Measurements from ENCODE around the gene SLC44A4. TPM values are rescaled to one million over a fixed set of nuclear protein-coding genes. Genes with fewer than 3 reads are reported as not detected.

SLC44A4 gene
- total RNA-seq, 1 donor from 2014 or later: 0.52 TPM

DNA sequence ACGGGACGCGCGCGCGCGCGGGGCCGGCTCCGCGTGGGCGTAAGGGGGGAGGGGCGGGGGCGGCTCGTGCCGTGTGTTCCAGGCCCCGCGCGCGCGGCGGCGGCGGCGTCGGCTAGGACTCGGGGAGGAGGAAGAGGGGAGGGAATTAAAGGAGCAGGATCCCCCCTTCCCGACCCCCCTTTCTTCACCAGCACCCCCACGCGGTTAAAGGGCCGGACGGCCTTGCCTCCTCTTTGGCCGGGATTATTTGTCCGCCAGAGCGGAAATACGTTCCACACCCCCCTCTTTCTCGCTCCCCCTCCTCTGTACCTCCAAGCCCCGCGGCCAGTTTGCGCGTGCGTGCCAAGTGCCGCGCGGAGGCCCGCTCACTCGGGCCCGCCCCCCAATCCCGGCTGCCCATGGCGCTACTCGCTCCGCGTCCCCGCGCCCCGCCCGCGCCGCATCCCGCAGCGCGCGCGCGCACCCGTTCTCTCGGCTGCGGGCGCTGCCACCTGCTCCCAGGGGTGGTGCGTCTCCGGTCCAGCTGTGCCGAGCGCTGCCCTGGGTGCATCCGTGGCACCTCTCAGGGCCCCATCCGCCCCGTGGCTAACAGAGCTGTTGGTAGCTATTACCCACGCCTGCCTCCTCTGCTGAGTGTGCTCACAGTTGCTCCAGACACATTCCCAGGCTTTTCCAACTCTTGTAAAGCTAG lies 23.3 kb upstream of the SLC44A4 start, which contains the start of gene ZBTB12:
Gene ZBTB12, minus strand, starts transcription at position 134 of the 691 bp plus-strand sequence. CDS start 781 bp downstream, outside the sequence.
- peaks cover 0 to 7% (median 0%) of the 10 kb centered on the region in 3 donors for H3K27me3 ChIP-seq (ENCODE audit: control insufficient read depth in 3 of 3, insufficient read depth in 3 of 3, low read length in 3 of 3)
- peak within 1 kb of the TSS; percentile 83 for H3K27ac ChIP-seq (ENCODE audit: low read depth, low read length)
- H3K9ac ChIP-seq (ENCODE audit: low read depth in 1 of 3, low read length in 3 of 3): peak within 1 kb of the TSS; percentile 79 to 88 (median 84)
- peak within 1 kb of the TSS; percentile 73 to 91 (median 86) for H3K4me3 ChIP-seq (ENCODE audit: low read length in 3 of 3)
- no peaks in the 10 kb centered on the region for H3K9me3 ChIP-seq (ENCODE audit: control insufficient read depth in 3 of 3, low read length in 3 of 3)
- H3K36me3 ChIP-seq (ENCODE audit: control insufficient read depth in 3 of 3, insufficient read depth in 3 of 3, low read length in 3 of 3): peaks cover 0 to 2% (median 0%) of the 10 kb centered on the region in 3 donors
- H3K4me1 ChIP-seq (ENCODE audit: control insufficient read depth in 3 of 3, insufficient read depth in 3 of 3, low read length in 3 of 3): peaks cover 18 to 27% (median 25%) of the 10 kb centered on the region in 3 donors

- Histone ChIP-seq H3K9ac (ENCODE audit: low read depth in 1 of 3, low read length in 3 of 3) (peak overlapping the region; percentile 20 to 84 (median 38)), H3K4me3 (ENCODE audit: low read length in 3 of 3) (peak overlapping the region; percentile 23 to 91 (median 73)), H3K36me3 (ENCODE audit: control insufficient read depth in 3 of 3, insufficient read depth in 3 of 3, low read length in 3 of 3) (peaks cover 0 to 2% (median 0%) of the 10 kb centered on the region in 3 donors), H3K4me1 (ENCODE audit: control insufficient read depth in 3 of 3, insufficient read depth in 3 of 3, low read length in 3 of 3) (peaks cover 22 to 31% (median 28%) of the 10 kb centered on the region in 3 donors), H3K27me3 (ENCODE audit: control insufficient read depth in 3 of 3, insufficient read depth in 3 of 3, low read length in 3 of 3) (peaks cover 0 to 5% (median 0%) of the 10 kb centered on the region in 3 donors), H3K27ac (ENCODE audit: low read depth, low read length) (peak overlapping the region; percentile 83), H3K9me3 (ENCODE audit: control insufficient read depth in 3 of 3, low read length in 3 of 3) (no peaks in the 10 kb centered on the region)
These were observed 22.7 kb upstream of the SLC44A4 start for GRCh38 chr6:31901415-31901952.

DNA sequence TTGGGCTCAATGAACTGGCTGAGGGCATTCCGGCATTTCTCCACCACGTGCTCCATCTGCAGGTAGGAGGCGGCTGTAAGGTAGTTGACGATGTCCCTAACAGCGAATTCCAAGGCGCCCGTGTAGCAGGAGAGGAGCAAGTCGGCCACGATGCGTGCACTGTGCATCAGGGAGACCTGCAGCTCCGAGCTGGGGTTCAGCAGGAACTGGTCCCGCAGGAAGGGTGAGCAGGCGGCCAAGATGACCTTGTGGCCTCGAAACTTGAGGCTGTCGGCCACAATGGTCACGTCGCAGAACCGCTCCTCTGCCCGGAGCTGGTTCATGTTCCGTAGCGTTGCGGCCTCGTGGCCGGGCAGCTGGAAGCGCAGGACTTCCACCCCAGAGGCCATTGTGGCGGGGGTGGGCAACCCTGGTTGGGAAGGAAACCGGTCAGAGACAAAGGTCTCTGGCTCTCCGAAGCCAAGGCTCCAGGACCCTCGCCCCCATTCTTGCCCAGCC lies 22.2 kb upstream of the SLC44A4 start:
- peak overlapping the region; percentile 20 to 84 (median 38) for H3K9ac ChIP-seq (ENCODE audit: low read depth in 1 of 3, low read length in 3 of 3)
- H3K27me3 ChIP-seq (ENCODE audit: control insufficient read depth in 3 of 3, insufficient read depth in 3 of 3, low read length in 3 of 3): no peaks in the 10 kb centered on the region
- no peaks in the 10 kb centered on the region for H3K9me3 ChIP-seq (ENCODE audit: control insufficient read depth in 3 of 3, low read length in 3 of 3)
- peak overlapping the region; percentile 83 for H3K27ac ChIP-seq (ENCODE audit: low read depth, low read length)
- H3K4me1 ChIP-seq (ENCODE audit: control insufficient read depth in 3 of 3, insufficient read depth in 3 of 3, low read length in 3 of 3): peaks cover 25 to 33% (median 29%) of the 10 kb centered on the region in 3 donors
- peaks cover 0 to 2% (median 2%) of the 10 kb centered on the region in 3 donors for H3K36me3 ChIP-seq (ENCODE audit: control insufficient read depth in 3 of 3, insufficient read depth in 3 of 3, low read length in 3 of 3)
- H3K4me3 ChIP-seq (ENCODE audit: low read length in 3 of 3): peak overlapping the region; percentile 23 to 91 (median 73)

DNA sequence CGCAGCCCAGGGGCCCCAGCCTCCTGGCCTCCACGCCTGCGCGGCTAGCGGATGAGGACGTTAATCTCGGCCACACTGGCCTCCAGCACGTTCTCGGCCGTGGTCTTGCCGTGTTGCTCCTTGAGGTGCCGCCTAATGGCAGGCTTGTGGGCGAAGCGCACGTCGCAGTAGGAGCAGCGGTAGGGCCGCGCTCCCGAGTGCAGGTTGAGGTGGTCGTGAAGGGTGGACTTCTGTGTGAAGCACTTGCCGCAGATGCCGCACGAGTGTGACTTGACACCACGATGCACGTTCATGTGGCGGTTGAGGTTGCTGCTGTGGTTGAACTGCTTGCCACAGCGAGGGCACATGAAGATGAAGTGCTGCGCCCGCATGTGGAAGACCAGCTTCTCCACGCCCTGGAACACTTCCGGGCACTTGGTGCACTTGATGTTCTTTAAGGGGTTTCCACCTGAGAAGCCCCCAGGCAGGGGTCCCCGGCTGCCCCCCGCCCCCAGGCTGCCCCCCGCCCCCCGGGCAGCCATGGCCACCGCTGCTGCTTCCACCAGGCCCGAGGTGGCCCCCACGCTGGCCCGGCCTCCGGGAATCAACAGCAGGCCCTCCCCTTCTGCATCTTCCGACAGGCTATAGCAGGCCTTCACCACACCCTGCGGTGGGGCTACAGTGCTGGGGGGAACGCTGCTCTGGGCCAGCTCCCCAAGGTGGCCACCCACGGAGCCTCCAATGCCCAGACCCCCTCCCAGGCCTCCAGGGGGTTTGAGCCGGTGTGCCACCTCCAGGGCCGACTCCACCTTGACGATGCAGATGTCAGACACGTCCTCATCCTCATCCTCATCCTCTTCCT lies 21.3 kb upstream of the SLC44A4 start:
- no peak overlapping the region for H3K27ac ChIP-seq (ENCODE audit: low read depth, low read length)

GRCh38 chr6:31899215-31899614 lies 20.4 kb upstream of the SLC44A4 start:
- H3K9ac ChIP-seq (ENCODE audit: low read depth in 1 of 3, low read length in 3 of 3): no peak overlapping the region
- H3K4me3 ChIP-seq (ENCODE audit: low read length in 3 of 3): peak overlapping the region in 1 of 3 donors; percentile 100
- H3K36me3 ChIP-seq (ENCODE audit: control insufficient read depth in 3 of 3, insufficient read depth in 3 of 3, low read length in 3 of 3): peaks cover 5 to 12% (median 6%) of the 10 kb centered on the region in 3 donors
- no peaks in the 10 kb centered on the region for H3K27me3 ChIP-seq (ENCODE audit: control insufficient read depth in 3 of 3, insufficient read depth in 3 of 3, low read length in 3 of 3)
- no peaks in the 10 kb centered on the region for H3K9me3 ChIP-seq (ENCODE audit: control insufficient read depth in 3 of 3, low read length in 3 of 3)
- peaks cover 25 to 33% (median 29%) of the 10 kb centered on the region in 3 donors for H3K4me1 ChIP-seq (ENCODE audit: control insufficient read depth in 3 of 3, insufficient read depth in 3 of 3, low read length in 3 of 3)
- no peak overlapping the region for H3K27ac ChIP-seq (ENCODE audit: low read depth, low read length)

More for the DNA sequence above, 21.3 kb upstream of the SLC44A4 start:
- Histone ChIP-seq H3K36me3 (ENCODE audit: control insufficient read depth in 3 of 3, insufficient read depth in 3 of 3, low read length in 3 of 3) (peaks cover under 1 to 10% (median 2%) of the 10 kb centered on the region in 3 donors), H3K4me1 (ENCODE audit: control insufficient read depth in 3 of 3, insufficient read depth in 3 of 3, low read length in 3 of 3) (peaks cover 25 to 33% (median 29%) of the 10 kb centered on the region in 3 donors), H3K27me3 (ENCODE audit: control insufficient read depth in 3 of 3, insufficient read depth in 3 of 3, low read length in 3 of 3) (no peaks in the 10 kb centered on the region), H3K9me3 (ENCODE audit: control insufficient read depth in 3 of 3, low read length in 3 of 3) (no peaks in the 10 kb centered on the region), H3K9ac (ENCODE audit: low read depth in 1 of 3, low read length in 3 of 3) (no peak overlapping the region), H3K4me3 (ENCODE audit: low read length in 3 of 3) (no peak overlapping the region)

DNA sequence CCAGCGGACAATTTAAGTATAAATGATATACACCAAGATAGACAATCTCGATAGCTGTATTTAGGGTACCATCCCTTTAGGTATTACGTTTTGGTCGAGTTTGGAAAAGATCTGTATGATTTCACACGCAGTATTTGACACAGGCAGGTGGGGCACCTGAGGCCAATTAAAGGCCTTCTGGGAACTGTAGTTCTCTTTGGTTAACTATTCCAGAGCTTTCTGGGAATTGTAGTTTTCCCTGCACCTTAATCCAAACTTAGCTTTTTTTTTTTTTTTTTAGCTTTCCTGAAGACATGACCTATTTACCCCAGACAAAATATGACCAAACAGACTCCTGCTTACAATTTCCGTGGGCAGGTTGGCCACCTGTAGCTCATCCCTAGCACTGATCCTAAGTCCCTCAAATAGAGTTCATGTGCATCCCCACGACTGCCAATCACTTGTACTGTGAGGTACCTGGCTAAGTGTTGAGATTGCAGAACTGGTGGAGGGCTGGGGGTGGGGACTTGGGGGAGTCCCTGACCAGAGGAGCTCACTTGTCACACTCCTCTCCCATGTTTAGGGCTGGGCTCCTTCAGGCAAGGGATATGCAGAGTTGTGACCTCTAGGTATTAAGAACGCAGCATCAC lies 19.7 kb upstream of the SLC44A4 start:
- Histone ChIP-seq H3K36me3 (ENCODE audit: control insufficient read depth in 3 of 3, insufficient read depth in 3 of 3, low read length in 3 of 3) (peaks cover 5 to 13% (median 6%) of the 10 kb centered on the region in 3 donors), H3K27me3 (ENCODE audit: control insufficient read depth in 3 of 3, insufficient read depth in 3 of 3, low read length in 3 of 3) (no peaks in the 10 kb centered on the region), H3K4me3 (ENCODE audit: low read length in 3 of 3) (peak overlapping the region; percentile 95 to 100 (median 99)), H3K27ac (ENCODE audit: low read depth, low read length) (peak overlapping the region; percentile 70), H3K9ac (ENCODE audit: low read depth in 1 of 3, low read length in 3 of 3) (peak overlapping the region; percentile 83 to 99 (median 97)), H3K4me1 (ENCODE audit: control insufficient read depth in 3 of 3, insufficient read depth in 3 of 3, low read length in 3 of 3) (peaks cover 25 to 33% (median 29%) of the 10 kb centered on the region in 3 donors), H3K9me3 (ENCODE audit: control insufficient read depth in 3 of 3, low read length in 3 of 3) (no peaks in the 10 kb centered on the region)

DNA sequence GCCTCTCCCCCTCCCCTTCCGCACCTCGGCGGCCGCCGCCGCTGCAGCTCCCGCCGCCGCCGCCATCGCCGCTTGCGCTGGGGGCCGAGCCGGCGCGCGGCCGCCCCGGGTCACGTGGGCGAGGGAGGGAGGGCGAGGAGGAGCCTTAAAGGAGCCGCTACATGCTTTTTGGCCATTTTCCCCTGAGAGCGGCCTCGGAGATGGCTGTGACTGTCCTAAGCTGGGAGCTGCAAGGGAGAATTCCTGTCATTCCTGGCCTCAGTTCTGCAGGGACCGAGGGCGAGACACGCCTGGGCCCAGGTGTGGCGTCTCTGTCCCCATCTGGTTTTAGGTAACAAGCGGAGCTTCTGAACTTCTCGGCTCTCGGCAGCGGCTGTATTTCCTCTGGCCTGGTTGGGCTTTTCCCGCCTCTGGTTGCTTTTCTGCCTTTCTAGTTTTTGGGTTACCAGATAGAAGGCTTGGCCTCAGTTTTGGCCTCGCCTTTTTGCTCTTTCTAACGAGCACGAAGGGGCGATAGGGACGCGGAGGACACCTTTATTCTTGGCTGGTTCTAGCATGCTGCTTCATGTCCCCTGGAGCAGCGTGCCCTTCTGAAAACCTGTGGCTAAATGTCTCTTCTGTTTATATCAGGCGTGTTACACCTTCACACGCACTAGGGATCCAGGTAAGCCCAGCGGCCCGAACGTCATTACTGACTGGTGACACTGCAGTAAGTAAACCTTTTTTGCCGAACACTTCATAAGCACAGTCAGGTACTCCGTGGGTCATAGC lies 19.0 kb upstream of the SLC44A4 start, which contains the start of gene EHMT2:
Gene EHMT2, minus strand, starts transcription at position 87 of the 771 bp plus-strand sequence. Its CDS starts 21 bp downstream, at position 66.
- H3K4me1 ChIP-seq (ENCODE audit: control insufficient read depth in 3 of 3, insufficient read depth in 3 of 3, low read length in 3 of 3): peaks cover 22 to 27% (median 27%) of the 10 kb centered on the region in 3 donors
- H3K36me3 ChIP-seq (ENCODE audit: control insufficient read depth in 3 of 3, insufficient read depth in 3 of 3, low read length in 3 of 3): peaks cover 7 to 20% (median 11%) of the 10 kb centered on the region in 3 donors
- no peaks in the 10 kb centered on the region for H3K9me3 ChIP-seq (ENCODE audit: control insufficient read depth in 3 of 3, low read length in 3 of 3)
- H3K4me3 ChIP-seq (ENCODE audit: low read length in 3 of 3): peak within 1 kb of the TSS; percentile 95 to 100 (median 99)
- peak within 1 kb of the TSS; percentile 83 to 99 (median 97) for H3K9ac ChIP-seq (ENCODE audit: low read depth in 1 of 3, low read length in 3 of 3)
- H3K27ac ChIP-seq (ENCODE audit: low read depth, low read length): peak within 1 kb of the TSS; percentile 70
- H3K27me3 ChIP-seq (ENCODE audit: control insufficient read depth in 3 of 3, insufficient read depth in 3 of 3, low read length in 3 of 3): no peaks in the 10 kb centered on the region

DNA sequence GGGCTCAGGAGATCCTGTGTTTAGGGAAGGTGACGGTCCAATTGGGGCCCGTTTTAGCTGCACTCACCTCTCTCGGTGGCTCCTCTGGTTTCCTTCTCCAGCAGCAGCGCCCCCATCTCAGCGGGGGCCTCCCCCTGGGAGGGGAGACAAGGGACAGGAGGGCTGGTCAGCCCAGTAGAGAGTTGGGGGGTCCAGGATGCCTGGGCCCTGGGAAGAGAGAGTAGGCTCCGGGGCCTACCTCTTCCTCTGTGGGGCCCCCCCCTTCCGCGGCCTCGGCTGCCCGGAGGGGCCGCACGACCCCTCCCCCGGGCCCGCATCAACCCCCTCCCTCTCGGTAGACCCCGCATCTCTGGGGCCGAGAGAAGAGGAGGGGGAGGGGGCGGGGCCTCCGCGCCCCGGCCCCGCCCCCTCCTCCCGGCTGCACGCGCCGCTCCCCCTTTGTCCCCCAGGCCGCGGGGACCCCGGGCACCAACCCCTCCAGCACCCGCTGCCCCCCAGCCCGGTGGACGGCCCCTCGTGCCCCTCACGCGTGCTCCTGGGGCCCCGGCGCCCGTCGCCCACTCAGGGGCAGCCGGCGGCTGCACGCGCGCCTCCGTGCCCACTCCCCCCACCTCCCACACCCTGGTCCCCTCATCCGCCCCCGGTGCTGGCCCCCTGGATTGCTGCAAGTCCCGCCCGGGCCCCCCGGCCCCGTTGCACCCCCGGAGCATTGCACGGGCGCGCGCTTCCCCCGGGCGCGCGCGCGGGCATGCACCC lies 18.2 kb upstream of the SLC44A4 start:
- Histone ChIP-seq H3K27me3 (ENCODE audit: control insufficient read depth in 3 of 3, insufficient read depth in 3 of 3, low read length in 3 of 3) (no peaks in the 10 kb centered on the region), H3K9ac (ENCODE audit: low read depth in 1 of 3, low read length in 3 of 3) (peak overlapping the region; percentile 53 to 97 (median 61)), H3K4me1 (ENCODE audit: control insufficient read depth in 3 of 3, insufficient read depth in 3 of 3, low read length in 3 of 3) (peaks cover 18 to 22% (median 21%) of the 10 kb centered on the region in 3 donors), H3K4me3 (ENCODE audit: low read length in 3 of 3) (peak overlapping the region; percentile 43 to 95 (median 58)), H3K27ac (ENCODE audit: low read depth, low read length) (peak overlapping the region; percentile 12), H3K36me3 (ENCODE audit: control insufficient read depth in 3 of 3, insufficient read depth in 3 of 3, low read length in 3 of 3) (peaks cover 15 to 28% (median 19%) of the 10 kb centered on the region in 3 donors), H3K9me3 (ENCODE audit: control insufficient read depth in 3 of 3, low read length in 3 of 3) (no peaks in the 10 kb centered on the region)
